Esophagus muscularis mucosa (tissue), 4 donors: ENCODE data around the gene GCNT3. TPM values are rescaled to one million over a fixed set of nuclear protein-coding genes. Genes with fewer than 3 reads are reported as not detected.

ENCODE experiments used
- DNase-seq: peaks from one replicate; pipeline ENCODE4 v3.0.0-alpha.2; 2017; ENCODE audit errors: extremely low spot score
- H3K27ac ChIP-seq, 4 donors: fragments of 200-600 bp; sonication (generic); replicated peaks in 1 of 4; 1 replicate in 3 of 4; 2 replicates in 1 of 4; pipeline ENCODE4 v1.5.1; 2016 to 2019; ENCODE audit warnings: mild to moderate bottlenecking in 1 of 4
- H3K27me3 ChIP-seq, 4 donors: fragments of 200-600 bp; sonication (generic); one replicate each; pipeline versions ENCODE4 v1.5.1 to v1.6.0; 2016 to 2019
- H3K36me3 ChIP-seq, 4 donors: fragments of 200-600 bp; sonication (generic); one replicate each; pipeline ENCODE4 v1.5.1; 2016 to 2019
- H3K4me1 ChIP-seq, 4 donors: fragments of 200-600 bp; sonication (generic); one replicate each; pipeline ENCODE4 v1.5.1; 2016 to 2019
- H3K4me3 ChIP-seq, 4 donors: fragments of 200-600 bp; sonication (generic); 1 replicate in 2 of 4; 2 replicates in 2 of 4; pipeline ENCODE4 v1.5.1; 2016 to 2019; ENCODE audit warnings: mild to moderate bottlenecking in 4 of 4, moderate library complexity in 1 of 4
- H3K9me3 ChIP-seq, 4 donors: fragments of 200-600 bp; sonication (generic); 1 replicate in 3 of 4; 2 replicates in 1 of 4; pipeline ENCODE4 v1.5.1; 2016 to 2019
- EP300 ChIP-seq: sonication (generic); formaldehyde crosslinking; IDR thresholded peaks from one replicate; pipeline ENCODE4 v1.6.1; 2017; ENCODE audit warnings: antibody characterized with exemption
- POLR2A ChIP-seq: fragments of 450-650 bp; IDR thresholded peaks from one replicate; pipeline ENCODE4 v1.6.1; 2017; ENCODE audit warnings: antibody characterized with exemption, moderate library complexity, mild to moderate bottlenecking, low read depth
- POLR2AphosphoS5 ChIP-seq, 2 donors: sonication (generic); formaldehyde crosslinking; IDR thresholded peaks; one replicate each; pipeline ENCODE4 v1.6.1; 2017; ENCODE audit warnings: antibody characterized with exemption in 2 of 2
- WGBS: methylation state at CpG from one replicate; pipeline ENCODE4 v1.1.5; 2018; 5-methylcytosine and 5-hydroxymethylcytosine counted together
- intact Hi-C: fragments of 100-400 bp; cut with DNase I; formaldehyde crosslinking; loops from one replicate; pipeline ENCODE4 v1.15.1; 2023
- total RNA-seq, 4 donors: library from RNA; depleted of rRNA; stranded (reverse); fragments of >200 nt; gene quantifications; one replicate each; pipeline versions ENCODE4 v1.1.0 to v1.2.1, GENCODE V29; 2016
- TF ChIP-seq, protein P1 (sequence below), 3 experiments: fragments of 200-600 bp in 2 of 3; fragments of 450-650 bp in 1 of 3; sonication (generic) in 2 of 3; IDR thresholded peaks; one replicate each; pipeline ENCODE4 v1.5.1; 2017 to 2019; ENCODE audit warnings: antibody characterized with exemption in 3 of 3, mild to moderate bottlenecking in 2 of 3, moderate library complexity in 1 of 3

Gene GCNT3
- total RNA-seq, 4 donors from 2014 or later, result 0.69 to 2.9 TPM; not detected in 2

DNA sequence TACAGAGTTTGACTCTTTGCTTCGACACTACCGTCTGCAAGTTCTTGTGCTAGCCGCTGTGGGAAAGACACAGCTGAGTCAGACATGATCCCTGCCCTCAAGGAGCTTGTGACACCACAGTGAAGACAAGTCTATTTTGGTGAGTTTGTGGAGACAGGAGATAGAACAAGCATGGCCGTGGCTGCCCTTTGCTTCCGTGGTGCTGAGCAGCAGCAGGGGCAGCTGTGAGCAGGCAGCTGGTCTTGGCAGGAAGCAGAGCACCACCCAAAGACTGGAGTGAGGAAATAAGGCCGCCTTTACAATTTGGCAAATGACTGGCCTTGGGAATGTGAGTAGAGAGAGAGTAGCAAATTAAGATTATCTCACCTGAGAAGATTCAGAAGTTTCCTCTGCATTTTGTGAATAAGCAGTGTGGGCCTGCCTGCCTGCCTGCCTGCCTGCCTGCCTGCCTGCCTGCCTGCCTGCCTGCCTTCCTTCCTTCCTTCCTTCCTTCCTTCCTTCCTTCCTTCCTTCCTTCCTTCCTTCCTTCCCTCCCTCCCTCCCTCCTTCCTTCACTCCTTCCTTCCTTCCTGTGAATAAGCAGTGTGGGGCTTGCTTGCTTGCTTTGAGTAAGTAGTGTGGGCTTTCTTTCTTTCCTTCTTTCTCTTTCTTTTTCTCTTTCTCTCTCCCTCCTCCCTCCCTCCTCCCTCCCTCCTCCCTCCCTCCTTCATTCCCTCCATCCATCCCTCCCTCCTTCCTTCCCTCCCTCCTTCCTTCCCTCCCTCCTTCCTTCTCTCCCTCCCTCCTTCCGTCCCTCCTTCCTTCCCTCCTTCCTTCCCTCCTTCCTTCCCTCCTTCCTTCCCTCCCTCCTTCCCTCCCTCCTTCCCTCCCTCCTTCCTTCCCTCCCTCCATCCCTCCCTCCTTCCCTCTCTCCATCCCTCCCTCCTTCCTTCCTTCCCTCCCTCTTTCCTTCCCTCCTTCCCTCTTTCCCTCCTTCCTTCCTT, 1.6 kb upstream of the GCNT3 start:
- no peak for DNase-seq
- Histone ChIP-seq H3K4me1 (no peaks in the 10 kb centered on the region), H3K27me3 (peaks cover 0 to 6% (median 0%) of the 10 kb centered on the region in 4 donors), H3K36me3 (no peaks in the 10 kb centered on the region), H3K27ac (no peak overlapping the region), H3K9me3 (no peaks in the 10 kb centered on the region), H3K4me3 (no peak overlapping the region)
- intact Hi-C loops, result no loop called here
- 74% methylated on average over 7 of the region's 7 CpGs for WGBS
- no peak for TF ChIP-seq EP300
- TF ChIP-seq, protein P1, sequence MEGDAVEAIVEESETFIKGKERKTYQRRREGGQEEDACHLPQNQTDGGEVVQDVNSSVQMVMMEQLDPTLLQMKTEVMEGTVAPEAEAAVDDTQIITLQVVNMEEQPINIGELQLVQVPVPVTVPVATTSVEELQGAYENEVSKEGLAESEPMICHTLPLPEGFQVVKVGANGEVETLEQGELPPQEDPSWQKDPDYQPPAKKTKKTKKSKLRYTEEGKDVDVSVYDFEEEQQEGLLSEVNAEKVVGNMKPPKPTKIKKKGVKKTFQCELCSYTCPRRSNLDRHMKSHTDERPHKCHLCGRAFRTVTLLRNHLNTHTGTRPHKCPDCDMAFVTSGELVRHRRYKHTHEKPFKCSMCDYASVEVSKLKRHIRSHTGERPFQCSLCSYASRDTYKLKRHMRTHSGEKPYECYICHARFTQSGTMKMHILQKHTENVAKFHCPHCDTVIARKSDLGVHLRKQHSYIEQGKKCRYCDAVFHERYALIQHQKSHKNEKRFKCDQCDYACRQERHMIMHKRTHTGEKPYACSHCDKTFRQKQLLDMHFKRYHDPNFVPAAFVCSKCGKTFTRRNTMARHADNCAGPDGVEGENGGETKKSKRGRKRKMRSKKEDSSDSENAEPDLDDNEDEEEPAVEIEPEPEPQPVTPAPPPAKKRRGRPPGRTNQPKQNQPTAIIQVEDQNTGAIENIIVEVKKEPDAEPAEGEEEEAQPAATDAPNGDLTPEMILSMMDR (IDR thresholded peaks at IDR 0.05), result no peak
- TF ChIP-seq POLR2A, result no peak
- no peak for TF ChIP-seq POLR2AphosphoS5 (IDR thresholded peaks at IDR 0.05)

DNA sequence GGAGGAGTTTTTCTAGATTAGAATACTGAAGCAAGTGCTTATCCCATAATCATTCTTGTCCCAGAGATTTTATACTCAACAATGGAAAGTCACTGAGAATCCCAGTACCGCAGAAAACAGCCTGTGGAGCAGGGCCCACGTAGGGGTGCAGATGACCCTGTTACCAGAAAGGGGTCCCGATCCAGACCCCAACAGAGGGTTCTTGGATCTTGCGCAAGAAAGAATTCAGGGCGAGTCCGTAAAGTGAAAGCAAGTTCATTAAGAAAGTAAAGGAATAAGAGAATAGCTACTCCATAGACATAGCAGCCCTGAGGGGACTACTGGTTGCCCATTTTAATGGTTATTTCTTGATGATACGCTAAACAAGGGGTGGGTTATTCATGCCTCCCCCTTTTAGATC, 2.6 kb downstream of the GCNT3 start:
- TF ChIP-seq POLR2A (no peak), POLR2AphosphoS5 (IDR thresholded peaks at IDR 0.05) (no peak), EP300 (no peak)
- TF ChIP-seq, protein P1 (IDR thresholded peaks at IDR 0.05), result no peak
- H3K27ac ChIP-seq, result no peak overlapping the region
- no peaks in the 10 kb centered on the region for H3K4me1 ChIP-seq
- WGBS, result 95% methylated on average over 7 of the region's 7 CpGs
- no peak overlapping the region for H3K4me3 ChIP-seq
- no peaks in the 10 kb centered on the region for H3K9me3 ChIP-seq
- DNase-seq, result no peak
- H3K27me3 ChIP-seq, result peaks cover 0 to 32% (median 0%) of the 10 kb centered on the region in 4 donors
- intact Hi-C loops, result no loop called here
- no peaks in the 10 kb centered on the region for H3K36me3 ChIP-seq

DNA sequence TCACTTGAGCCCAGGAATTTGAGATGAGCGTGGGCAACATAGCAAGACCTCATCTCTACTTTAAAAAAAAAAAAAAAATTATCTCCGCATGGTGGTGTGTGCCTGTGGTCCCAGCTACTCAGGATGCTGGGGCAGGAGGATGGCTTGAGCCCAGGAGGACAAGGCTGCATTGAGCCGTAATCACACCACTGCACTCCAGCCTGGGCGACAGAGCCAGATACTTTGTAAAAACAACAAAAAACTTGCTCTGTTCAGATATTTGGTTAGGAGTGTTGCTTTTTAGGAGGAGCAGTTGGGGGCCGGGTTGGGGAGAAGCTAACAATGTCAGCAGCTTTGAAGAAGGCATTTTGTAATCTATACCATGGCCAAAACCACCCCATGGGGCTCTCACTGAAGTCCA, 4.1 kb downstream of the GCNT3 start:
- Histone ChIP-seq H3K27me3 (peaks cover 0 to 32% (median 0%) of the 10 kb centered on the region in 4 donors), H3K27ac (no peak overlapping the region), H3K4me3 (no peak overlapping the region), H3K4me1 (no peaks in the 10 kb centered on the region), H3K9me3 (no peaks in the 10 kb centered on the region), H3K36me3 (no peaks in the 10 kb centered on the region)
- no peak for TF ChIP-seq POLR2A
- TF ChIP-seq, protein P1 (IDR thresholded peaks at IDR 0.05), result no peak
- TF ChIP-seq POLR2AphosphoS5 (IDR thresholded peaks at IDR 0.05), result no peak
- no peak for TF ChIP-seq EP300
- intact Hi-C loops, result no loop called here
- WGBS, result 90% methylated on average over 5 of the region's 5 CpGs
- no peak for DNase-seq

DNA sequence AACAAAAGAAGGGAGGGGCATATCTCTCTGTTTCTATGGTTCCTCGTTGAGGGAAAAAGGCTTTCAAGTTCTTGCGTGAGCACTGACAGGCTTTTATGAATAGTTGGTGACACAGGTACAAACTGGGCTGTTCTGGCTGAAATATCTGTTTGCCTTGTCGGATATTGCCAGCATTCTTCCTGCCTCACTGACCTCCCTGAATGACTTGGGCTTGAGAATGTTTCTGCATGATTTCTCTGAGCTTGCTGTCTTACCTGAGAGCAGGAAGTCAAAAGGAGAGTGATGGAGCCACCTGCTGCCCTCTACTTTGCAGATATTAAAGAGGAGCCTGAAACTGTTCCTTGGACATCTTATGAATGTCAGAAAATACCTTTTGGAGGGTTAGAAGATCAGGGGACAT, 4.8 kb downstream of the GCNT3 start:
- WGBS, result 67% methylated on average over 3 of the region's 3 CpGs
- no peaks in the 10 kb centered on the region for H3K9me3 ChIP-seq
- intact Hi-C loops, result no loop called here

More for the DNA sequence above, 4.8 kb downstream of the GCNT3 start:
- no peak for DNase-seq
- Histone ChIP-seq H3K27ac (no peak overlapping the region), H3K4me1 (no peaks in the 10 kb centered on the region), H3K4me3 (no peak overlapping the region), H3K27me3 (peaks cover 0 to 32% (median 0%) of the 10 kb centered on the region in 4 donors), H3K36me3 (no peaks in the 10 kb centered on the region)
- TF ChIP-seq EP300 (no peak), POLR2A (no peak), POLR2AphosphoS5 (IDR thresholded peaks at IDR 0.05) (no peak)
- TF ChIP-seq, protein P1 (IDR thresholded peaks at IDR 0.05), result no peak
